ENCODE measurements around the gene ATG7.

- TF ChIP-seq CTCF (IDR thresholded peaks at IDR 0.05) (no peak), EP300 (IDR thresholded peaks at IDR 0.05) (no peak), POLR2A (IDR thresholded peaks at IDR 0.05) (no peak), POLR2AphosphoS5 (IDR thresholded peaks at IDR 0.05) (no peak)
Observed at GRCh38 chr3:11554236-11554610, 282.0 kb downstream of the ATG7 start.
